ENCODE data around the gene CHSY3.

Gene CHSY3

DNA sequence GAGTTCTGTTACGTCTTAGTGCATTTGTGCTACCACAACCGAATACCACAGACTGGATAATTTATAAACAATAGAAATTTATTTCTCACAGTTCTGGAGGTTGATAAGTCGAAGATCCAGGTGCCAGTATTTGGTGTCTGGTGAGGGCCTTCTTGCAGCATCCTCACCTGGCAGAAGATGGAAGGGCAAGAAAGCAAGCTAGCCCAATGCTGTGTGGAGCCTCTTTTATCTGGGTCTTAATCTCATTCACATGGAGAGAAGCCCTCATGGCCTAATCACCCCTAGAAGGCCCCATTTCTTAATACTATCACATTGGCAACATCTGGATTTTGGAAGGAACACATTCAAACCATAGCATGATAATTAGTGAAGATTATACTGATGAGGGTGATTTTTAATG, 159.3 kb downstream of the CHSY3 start:
- no peak overlapping the region for H3K4me3 ChIP-seq (ENCODE audit: low read depth, low read length)
- DNase-seq (ENCODE audit: low read depth): no peak
- no peak for TF ChIP-seq MYC (IDR thresholded peaks at IDR 0.05; ENCODE audit: low read depth, low read length)
- no peak for TF ChIP-seq CTCF (IDR thresholded peaks at IDR 0.05; ENCODE audit: low read depth, low read length)
- TF ChIP-seq MAX (IDR thresholded peaks at IDR 0.05; ENCODE audit: low read depth, low read length): no peak
- TF ChIP-seq POLR2A (IDR thresholded peaks at IDR 0.05; ENCODE audit: extremely low read depth, insufficient read length): no peak

GRCh38 chr5:130064484-130064883, 160.2 kb downstream of the CHSY3 start:
- no peak for TF ChIP-seq POLR2A (IDR thresholded peaks at IDR 0.05; ENCODE audit: extremely low read depth, insufficient read length)
- no peak for TF ChIP-seq MAX (IDR thresholded peaks at IDR 0.05; ENCODE audit: low read depth, low read length)
- no peak for TF ChIP-seq MYC (IDR thresholded peaks at IDR 0.05; ENCODE audit: low read depth, low read length)
- TF ChIP-seq CTCF (IDR thresholded peaks at IDR 0.05; ENCODE audit: low read depth, low read length): no peak
- DNase-seq (ENCODE audit: low read depth): no peak
- H3K4me3 ChIP-seq (ENCODE audit: low read depth, low read length): no peak overlapping the region

DNA sequence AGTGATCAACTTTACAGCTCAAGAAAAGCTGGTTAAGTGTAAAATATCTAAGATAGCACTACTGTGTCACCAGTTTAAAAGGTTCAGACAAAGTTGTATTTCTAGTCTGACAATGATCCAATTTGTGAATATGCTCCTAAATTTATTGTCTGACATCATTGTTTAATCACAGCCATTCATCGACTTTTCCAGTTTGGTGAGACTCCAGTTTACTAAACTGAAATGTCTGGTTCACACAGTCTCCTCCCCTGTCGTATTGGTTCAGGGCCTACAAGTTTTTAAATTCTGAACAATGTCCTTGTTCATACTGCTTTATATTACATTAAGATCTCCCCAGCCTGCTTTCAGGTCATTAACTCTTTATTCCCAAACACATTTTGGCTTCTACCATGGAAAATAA, 161.4 kb downstream of the CHSY3 start:
- no peak for DNase-seq (ENCODE audit: low read depth)
- H3K4me3 ChIP-seq (ENCODE audit: low read depth, low read length): no peak overlapping the region
- TF ChIP-seq MAX (IDR thresholded peaks at IDR 0.05; ENCODE audit: low read depth, low read length) (no peak), CTCF (IDR thresholded peaks at IDR 0.05; ENCODE audit: low read depth, low read length) (no peak), MYC (IDR thresholded peaks at IDR 0.05; ENCODE audit: low read depth, low read length) (no peak), POLR2A (IDR thresholded peaks at IDR 0.05; ENCODE audit: extremely low read depth, insufficient read length) (no peak)

DNA sequence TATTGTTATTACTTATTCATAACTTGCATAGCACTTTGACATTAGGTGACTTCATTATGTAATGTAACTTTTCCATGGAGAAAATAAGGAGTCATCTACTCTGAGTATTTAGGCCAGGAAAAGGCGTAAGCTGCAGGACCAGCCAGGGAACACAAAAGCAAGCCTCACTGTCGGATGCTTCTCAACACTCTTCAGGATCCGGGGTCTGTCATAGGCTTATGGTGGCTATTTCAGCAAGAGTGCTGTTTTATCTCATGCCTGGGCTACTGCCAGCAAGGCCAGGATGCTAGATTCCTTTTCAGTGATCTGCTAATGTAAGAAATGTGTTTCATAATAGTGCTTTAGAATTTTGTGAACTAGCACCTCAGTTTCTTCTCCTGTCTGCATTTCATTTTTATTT, 162.4 kb downstream of the CHSY3 start:
- no peak for DNase-seq (ENCODE audit: low read depth)
- no peak for TF ChIP-seq CTCF (IDR thresholded peaks at IDR 0.05; ENCODE audit: low read depth, low read length)
- TF ChIP-seq POLR2A (IDR thresholded peaks at IDR 0.05; ENCODE audit: extremely low read depth, insufficient read length): no peak
- TF ChIP-seq MYC (IDR thresholded peaks at IDR 0.05; ENCODE audit: low read depth, low read length): no peak
- no peak for TF ChIP-seq MAX (IDR thresholded peaks at IDR 0.05; ENCODE audit: low read depth, low read length)
- no peak overlapping the region for H3K4me3 ChIP-seq (ENCODE audit: low read depth, low read length)

DNA sequence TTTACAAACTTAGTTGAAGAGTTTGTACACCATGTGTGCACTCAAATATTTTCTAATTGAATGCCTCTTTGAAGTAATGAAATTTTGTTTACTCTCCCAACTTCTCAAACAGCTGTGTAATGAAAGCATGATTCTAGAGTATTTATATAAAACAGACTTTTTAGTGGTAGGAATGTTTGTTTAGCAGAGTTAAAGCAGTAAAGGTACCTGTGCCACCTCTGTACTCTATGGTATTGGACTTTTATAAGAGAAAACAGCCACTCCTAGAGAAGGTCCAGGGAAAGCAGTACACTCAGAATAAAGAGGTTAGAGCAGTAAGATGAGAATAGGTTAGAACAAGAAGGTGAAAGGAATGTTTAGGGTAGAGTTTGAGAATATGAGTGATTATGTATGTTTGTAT, 163.1 kb downstream of the CHSY3 start:
- TF ChIP-seq MYC (IDR thresholded peaks at IDR 0.05; ENCODE audit: low read depth, low read length) (no peak), CTCF (IDR thresholded peaks at IDR 0.05; ENCODE audit: low read depth, low read length) (no peak), MAX (IDR thresholded peaks at IDR 0.05; ENCODE audit: low read depth, low read length) (no peak), POLR2A (IDR thresholded peaks at IDR 0.05; ENCODE audit: extremely low read depth, insufficient read length) (no peak)
- DNase-seq (ENCODE audit: low read depth): no peak
- no peak overlapping the region for H3K4me3 ChIP-seq (ENCODE audit: low read depth, low read length)

GRCh38 chr5:130068101-130068500, 163.8 kb downstream of the CHSY3 start:
- no peak for TF ChIP-seq MAX (IDR thresholded peaks at IDR 0.05; ENCODE audit: low read depth, low read length)
- DNase-seq (ENCODE audit: low read depth): no peak
- no peak overlapping the region for H3K4me3 ChIP-seq (ENCODE audit: low read depth, low read length)

Measured in NB4 (cell line).